ENCODE measurements around the gene IGSF9B. TPM values are rescaled to one million over a fixed set of nuclear protein-coding genes. Genes with fewer than 3 reads are reported as not detected.

IGSF9B gene
- total and polyA plus RNA-seq, 2 experiments from 2014 or later: 1.7 to 5.9 TPM

GRCh38 chr11:133953999-133954398 lies 2.8 kb downstream of the IGSF9B start:
- Histone ChIP-seq H3K27me3 (peaks cover 61% of the 10 kb centered on the region), H3K4me3 (no peak overlapping the region), H3K27ac (no peak overlapping the region), H3K9me3 (ENCODE audit: low read depth) (no peaks in the 10 kb centered on the region), H3K36me3 (no peaks in the 10 kb centered on the region), H3K4me1 (ENCODE audit: low read depth) (peaks cover 30% of the 10 kb centered on the region)
- no peak for TF ChIP-seq CTCF (IDR thresholded peaks at IDR 0.05; ENCODE audit: low read depth, low read length)
- no peak for DNase-seq (ENCODE audit: low read depth in 1 of 2, low spot score in 1 of 2)

GRCh38 chr11:133953547-133953946 lies 3.2 kb downstream of the IGSF9B start:
- Histone ChIP-seq H3K4me3 (no peak overlapping the region), H3K27ac (no peak overlapping the region), H3K27me3 (peaks cover 57% of the 10 kb centered on the region), H3K36me3 (no peaks in the 10 kb centered on the region), H3K9me3 (ENCODE audit: low read depth) (no peaks in the 10 kb centered on the region), H3K4me1 (ENCODE audit: low read depth) (peaks cover 35% of the 10 kb centered on the region)
- no peak for DNase-seq (ENCODE audit: low read depth in 1 of 2, low spot score in 1 of 2)
- no peak for TF ChIP-seq CTCF (IDR thresholded peaks at IDR 0.05; ENCODE audit: low read depth, low read length)

GRCh38 chr11:133952199-133953190 lies 4.3 kb downstream of the IGSF9B start:
- Histone ChIP-seq H3K36me3 (no peaks in the 10 kb centered on the region), H3K27me3 (peaks cover 46% of the 10 kb centered on the region), H3K4me1 (ENCODE audit: low read depth) (peaks cover 41% of the 10 kb centered on the region), H3K9me3 (ENCODE audit: low read depth) (no peaks in the 10 kb centered on the region), H3K27ac (no peak overlapping the region), H3K4me3 (no peak overlapping the region)
- no peak for TF ChIP-seq CTCF (IDR thresholded peaks at IDR 0.05; ENCODE audit: low read depth, low read length)
- no peak for DNase-seq (ENCODE audit: low read depth in 1 of 2, low spot score in 1 of 2)

GRCh38 chr11:133951327-133952198 lies 5.2 kb downstream of the IGSF9B start:
- H3K36me3 ChIP-seq: no peaks in the 10 kb centered on the region
- peaks cover 41% of the 10 kb centered on the region for H3K4me1 ChIP-seq (ENCODE audit: low read depth)
- peaks cover 44% of the 10 kb centered on the region for H3K27me3 ChIP-seq
- peak in 1 of 2 donors; percentile 40 for DNase-seq (ENCODE audit: low read depth in 1 of 2, low spot score in 1 of 2)
- no peak for TF ChIP-seq CTCF (IDR thresholded peaks at IDR 0.05; ENCODE audit: low read depth, low read length)
- no peak overlapping the region for H3K4me3 ChIP-seq
- no peaks in the 10 kb centered on the region for H3K9me3 ChIP-seq (ENCODE audit: low read depth)
- no peak overlapping the region for H3K27ac ChIP-seq

GRCh38 chr11:133950874-133951326 lies 5.9 kb downstream of the IGSF9B start:
- Histone ChIP-seq H3K9me3 (ENCODE audit: low read depth) (no peaks in the 10 kb centered on the region), H3K27ac (peak overlapping the region; percentile 56), H3K4me1 (ENCODE audit: low read depth) (peaks cover 41% of the 10 kb centered on the region), H3K27me3 (peaks cover 40% of the 10 kb centered on the region), H3K4me3 (no peak overlapping the region), H3K36me3 (no peaks in the 10 kb centered on the region)
- DNase-seq (ENCODE audit: low read depth in 1 of 2, low spot score in 1 of 2): peak in 1 of 2 donors; percentile 62
- TF ChIP-seq CTCF (IDR thresholded peaks at IDR 0.05; ENCODE audit: low read depth, low read length): no peak

All from cardiac muscle cell (in vitro differentiated cells and primary cell).